Measurements from ENCODE around the gene CKM.

Gene CKM

DNA sequence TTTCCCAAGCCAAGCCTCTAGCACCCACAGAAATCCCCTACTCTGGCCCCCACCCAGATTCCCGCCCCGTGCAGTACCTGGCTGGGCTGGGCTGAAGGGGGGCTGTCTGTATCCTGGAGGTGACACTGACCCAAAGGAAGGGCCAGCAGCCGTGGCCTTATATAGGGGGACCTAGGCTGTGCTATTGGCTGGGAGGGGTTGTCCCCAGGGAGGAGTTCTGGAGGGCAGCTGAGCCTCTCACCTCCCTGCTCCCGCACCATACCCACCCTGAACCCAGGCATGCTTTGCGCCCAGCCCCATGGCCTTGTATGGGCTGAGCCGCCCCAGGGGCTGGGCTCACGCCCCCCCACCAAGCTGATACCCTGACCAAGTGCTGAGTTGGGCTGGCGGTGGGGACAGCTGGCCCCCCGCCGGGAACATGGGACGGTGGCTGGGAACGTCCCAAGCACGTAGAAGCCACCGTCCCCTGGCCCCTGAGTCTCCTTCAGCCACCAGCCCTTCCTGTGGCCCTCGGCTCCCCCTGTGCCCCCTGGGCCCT is at the start of gene CKM:
CKM (minus strand) TSS at position 132 of the 538 bp plus-strand sequence. CDS start 3,162 bp downstream, outside the sequence.
- DNase-seq, result no peak

- peak; percentile 96 for DNase-seq
Measured at GRCh38 chr19:45370410-45371204, 47.9 kb upstream of the CKM start, which contains the start of gene ERCC2. Gene ERCC2, minus strand, starts transcription at chr19:45370573. Its CDS starts 33 bp downstream, at chr19:45370540.

GRCh38 chr19:45368737-45369340 is 46.2 kb upstream of the CKM start:
- DNase-seq, result no peak

- DNase-seq, result no peak
Measured at GRCh38 chr19:45368127-45368526, 45.5 kb upstream of the CKM start.

DNA sequence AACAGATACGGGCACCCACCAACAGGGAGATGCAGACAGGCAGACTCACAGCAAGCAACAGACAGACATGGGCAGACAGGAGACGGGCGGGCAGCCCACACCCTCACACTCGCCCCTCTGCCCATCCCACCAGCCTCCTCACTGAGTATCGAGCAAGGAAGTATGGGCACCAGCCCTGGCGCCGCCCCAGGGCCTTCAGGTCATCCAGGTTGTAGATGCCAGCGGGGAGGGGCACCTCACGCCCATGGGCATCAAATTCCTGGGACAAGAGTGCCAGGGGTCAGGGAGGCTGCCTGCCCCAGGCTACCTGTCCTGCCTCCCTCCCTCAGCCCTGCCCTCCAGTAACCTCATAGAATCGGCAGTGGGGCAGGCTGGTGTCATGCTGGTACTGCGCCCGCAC is 42.0 kb upstream of the CKM start:
- no peak for DNase-seq

GRCh38 chr19:45363861-45364459 is 41.3 kb upstream of the CKM start:
- no peak for DNase-seq

GRCh38 chr19:45362291-45362690 is 39.6 kb upstream of the CKM start:
- no peak for DNase-seq

DNA sequence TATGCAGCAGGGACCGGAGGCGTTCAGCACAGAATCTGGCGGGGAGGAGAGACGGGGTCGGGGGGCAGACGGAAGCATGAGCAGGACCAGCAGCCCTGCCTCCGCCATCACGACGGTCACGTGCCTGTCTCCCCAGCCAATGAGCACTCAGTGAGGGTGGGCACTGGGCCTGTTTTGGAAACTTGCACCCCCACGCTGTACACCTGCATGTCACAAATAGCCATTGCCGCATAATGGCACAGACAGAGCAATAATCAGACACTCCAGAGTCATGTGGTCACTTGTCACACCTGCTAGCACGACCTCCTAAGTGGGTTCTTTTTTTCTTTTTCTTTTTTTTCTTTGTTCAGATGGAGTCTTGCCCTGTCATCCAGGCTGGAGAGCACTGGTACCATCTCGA is 38.9 kb upstream of the CKM start:
- DNase-seq, result no peak

- DNase-seq, result no peak
Measured at GRCh38 chr19:45358213-45358792, 35.6 kb upstream of the CKM start.

GRCh38 chr19:45357445-45357783 is 34.7 kb upstream of the CKM start:
- no peak for DNase-seq

- no peak for DNase-seq
Measured at GRCh38 chr19:45356760-45357444, 34.2 kb upstream of the CKM start.

DNA sequence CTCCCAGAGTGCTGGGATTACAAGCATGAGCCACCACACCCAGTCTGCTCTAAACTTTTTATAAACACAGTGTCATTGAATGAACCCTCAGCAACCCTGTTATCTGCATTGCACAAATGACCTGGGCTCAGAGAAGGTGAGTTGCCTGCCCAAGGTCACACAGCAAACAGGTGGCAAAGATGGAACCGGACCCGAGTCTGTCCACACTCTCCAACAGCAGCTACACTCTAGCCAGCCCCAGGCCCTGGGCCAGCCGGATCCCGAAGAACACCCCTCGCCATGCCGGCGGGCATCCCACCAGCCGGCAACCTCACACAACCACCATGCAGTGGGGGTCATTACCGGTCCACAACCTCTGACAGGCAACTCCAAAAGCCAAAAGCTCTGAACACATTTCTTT is 33.2 kb upstream of the CKM start:
- no peak for DNase-seq

GRCh38 chr19:45355402-45355801 is 32.7 kb upstream of the CKM start:
- no peak for DNase-seq

DNA sequence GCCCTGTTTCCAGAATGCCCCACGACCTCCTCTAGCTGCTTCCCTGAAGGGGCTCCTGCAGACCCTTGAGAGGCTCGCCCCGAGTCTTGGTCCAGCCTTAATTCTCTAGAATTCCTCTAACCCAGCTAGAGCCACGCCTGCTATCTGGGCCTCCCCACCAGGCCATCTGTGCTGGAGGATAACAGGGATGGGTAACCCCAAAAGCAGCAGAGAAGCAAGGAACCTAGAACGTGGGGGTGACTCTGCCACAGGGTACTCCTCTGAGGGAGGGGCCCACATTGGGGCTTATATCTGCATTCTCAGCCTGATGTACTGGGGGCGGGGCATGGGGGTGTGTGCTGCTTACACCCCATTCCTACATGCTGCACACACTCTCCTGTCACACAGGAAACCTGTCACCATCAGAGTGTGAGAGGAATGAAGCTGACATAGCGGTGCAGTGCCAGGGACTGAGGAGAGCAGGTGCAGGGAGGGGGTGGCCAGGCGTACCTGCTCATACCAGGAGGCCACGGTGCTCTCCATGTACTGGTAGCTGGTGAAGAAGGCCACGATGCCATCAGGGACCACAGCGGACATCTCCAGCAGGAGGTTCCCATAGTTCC is 31.7 kb upstream of the CKM start:
- no peak for DNase-seq

GRCh38 chr19:45352914-45353796 is 30.5 kb upstream of the CKM start:
- no peak for DNase-seq

GRCh38 chr19:45352471-45352870 is 29.8 kb upstream of the CKM start:
- no peak for DNase-seq

GRCh38 chr19:45352062-45352461 is 29.4 kb upstream of the CKM start:
- no peak for DNase-seq

DNA sequence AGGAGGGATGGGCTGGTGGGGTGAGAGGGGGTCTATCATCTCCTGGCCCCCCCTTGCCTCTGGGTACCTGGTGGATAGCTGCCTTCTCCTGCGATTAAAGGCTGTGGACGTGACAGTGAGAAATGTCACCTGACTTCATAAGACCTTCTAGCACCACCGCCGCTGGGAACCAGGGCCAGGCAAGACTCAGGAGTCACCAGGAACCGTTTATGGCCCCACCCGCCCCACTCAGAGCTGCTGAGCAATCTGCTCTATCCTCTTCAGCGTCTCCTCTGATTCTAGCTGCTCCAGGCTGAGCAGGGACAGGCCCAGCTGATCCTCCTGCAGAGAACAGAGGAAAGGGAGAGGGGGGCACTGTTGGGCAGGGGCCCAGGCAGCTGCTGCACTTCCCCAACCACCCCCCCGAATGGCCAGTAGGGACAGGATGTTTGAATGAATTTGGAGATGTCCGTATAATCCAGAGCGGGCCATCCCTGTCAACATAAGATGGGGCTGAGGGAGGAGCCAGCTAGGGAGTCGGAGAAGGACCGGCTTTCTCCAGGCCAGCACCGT is 28.8 kb upstream of the CKM start:
- DNase-seq, result no peak

- DNase-seq, result no peak
Measured at GRCh38 chr19:45350477-45351058, 27.9 kb upstream of the CKM start.

DNA sequence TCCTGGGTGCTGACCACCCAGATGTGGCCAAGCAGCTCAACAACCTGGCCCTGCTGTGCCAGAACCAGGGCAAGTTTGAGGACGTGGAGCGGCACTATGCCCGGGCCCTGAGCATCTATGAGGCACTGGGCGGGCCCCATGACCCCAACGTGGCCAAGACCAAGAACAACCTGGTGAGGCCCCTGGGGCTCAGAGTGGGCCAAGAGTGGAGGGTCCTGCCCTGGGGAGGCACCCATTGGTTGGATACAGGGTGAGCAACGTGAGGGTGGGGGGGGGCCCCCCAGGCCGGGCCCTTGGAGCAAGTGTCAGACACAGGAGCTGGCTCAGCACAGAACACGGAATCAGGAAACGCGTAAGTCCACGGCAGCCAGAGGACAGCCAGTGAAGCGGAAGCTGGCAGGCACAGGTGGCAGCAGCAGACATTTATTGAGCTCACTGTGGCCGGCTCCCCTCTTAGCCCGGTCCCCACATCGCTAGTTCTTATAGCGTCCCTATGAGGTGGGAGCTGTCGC is 26.8 kb upstream of the CKM start:
- DNase-seq, result no peak

- DNase-seq, result no peak
Measured at GRCh38 chr19:45349126-45349415, 26.4 kb upstream of the CKM start.

Measured in DMS153 (cell line).